H9 (cell line): ENCODE measurements around the gene ISM2. TPM values are rescaled to one million over a fixed set of nuclear protein-coding genes. Genes with fewer than 3 reads are reported as not detected.

Experiments used
- DNase-seq: peaks from one replicate; pipeline ENCODE4 v3.0.0-alpha.2; 2017
- H2AFZ ChIP-seq: one replicate; pipeline ENCODE4 v1.6.1; 2013; ENCODE audit warnings: mild to moderate bottlenecking, low read length, control low read depth, moderate library complexity
- H2AK5ac ChIP-seq: 2 replicates; pipeline ENCODE4 v1.6.1; 2013; ENCODE audit warnings: low read length, control low read depth, mixed read lengths; ENCODE audit not compliant: insufficient read length
- H2BK120ac ChIP-seq: one replicate; pipeline ENCODE4 v1.6.1; 2013; ENCODE audit warnings: low read depth, mild to moderate bottlenecking, low read length, control low read depth, inconsistent platforms; ENCODE audit not compliant: poor library complexity, severe bottlenecking
- H2BK12ac ChIP-seq: 2 replicates; pipeline ENCODE4 v1.6.1; 2013; ENCODE audit warnings: low read length, control low read depth, mixed read lengths, low read depth; ENCODE audit not compliant: insufficient read length
- H2BK15ac ChIP-seq: 2 replicates; pipeline ENCODE4 v1.6.1; 2013; ENCODE audit warnings: low read depth, low read length, control low read depth
- H2BK20ac ChIP-seq: one replicate; pipeline ENCODE4 v1.6.1; 2013; ENCODE audit warnings: low read depth, mild to moderate bottlenecking, low read length, control low read depth, inconsistent platforms; ENCODE audit not compliant: poor library complexity, severe bottlenecking
- H2BK5ac ChIP-seq: 2 replicates; pipeline ENCODE4 v1.6.1; 2013; ENCODE audit warnings: low read length, control low read depth, mixed read lengths; ENCODE audit not compliant: insufficient read length
- H3K14ac ChIP-seq: 2 replicates; pipeline ENCODE4 v1.6.1; 2013; ENCODE audit warnings: low read length, control low read depth; ENCODE audit not compliant: insufficient read depth
- H3K18ac ChIP-seq: 2 replicates; pipeline ENCODE4 v1.6.1; 2013; ENCODE audit warnings: low read depth, mild to moderate bottlenecking, mixed read lengths, low read length, control low read depth; ENCODE audit not compliant: insufficient read length
- H3K23ac ChIP-seq: 2 replicates; pipeline ENCODE4 v1.6.1; 2013; ENCODE audit warnings: low read length, control low read depth, mixed read lengths, low read depth; ENCODE audit not compliant: insufficient read length
- H3K23me2 ChIP-seq: 2 replicates; pipeline ENCODE4 v1.6.1; 2013; ENCODE audit warnings: low read depth, mild to moderate bottlenecking, mixed read lengths, low read length, control low read depth; ENCODE audit not compliant: insufficient read length, poor library complexity, severe bottlenecking
- H3K27ac ChIP-seq: 2 replicates; pipeline ENCODE4 v1.5.1; 2013; ENCODE audit warnings: low read length, control low read depth, mixed read lengths, low read depth; ENCODE audit not compliant: insufficient read length
- H3K27me3 ChIP-seq: 2 replicates; pipeline ENCODE4 v1.6.1; 2013; ENCODE audit warnings: low read length, control low read depth, inconsistent platforms; ENCODE audit not compliant: insufficient read depth
- H3K4ac ChIP-seq: 2 replicates; pipeline ENCODE4 v1.6.1; 2013; ENCODE audit warnings: low read depth, mild to moderate bottlenecking, control low read depth, inconsistent platforms, low read length, moderate library complexity
- H3K4me1 ChIP-seq: 2 replicates; pipeline ENCODE4 v1.6.1; 2013; ENCODE audit warnings: low read length, control low read depth, inconsistent platforms; ENCODE audit not compliant: insufficient read depth
- H3K4me2 ChIP-seq: 2 replicates; pipeline ENCODE4 v1.6.1; 2013; ENCODE audit warnings: low read length, control low read depth, mixed read lengths; ENCODE audit not compliant: insufficient read length, insufficient read depth
- H3K56ac ChIP-seq: 2 replicates; pipeline ENCODE4 v1.6.1; 2013; ENCODE audit warnings: low read depth, mild to moderate bottlenecking, mixed read lengths, low read length, control low read depth; ENCODE audit not compliant: insufficient read length
- H3K79me1 ChIP-seq: 2 replicates; pipeline ENCODE4 v1.6.1; 2013; ENCODE audit warnings: low read depth, mild to moderate bottlenecking, moderate library complexity, low read length, control low read depth, inconsistent platforms; ENCODE audit not compliant: insufficient read depth, poor library complexity, severe bottlenecking
- H3K79me2 ChIP-seq: 2 replicates; pipeline ENCODE4 v1.6.1; 2013; ENCODE audit warnings: low read length, control low read depth, inconsistent platforms; ENCODE audit not compliant: insufficient read depth
- H3K9ac ChIP-seq: 2 replicates; pipeline ENCODE4 v1.6.1; 2013; ENCODE audit warnings: low read length, control low read depth, mixed read lengths; ENCODE audit not compliant: insufficient read length; ENCODE audit errors: extremely low read depth
- H3K9me3 ChIP-seq: one replicate; pipeline ENCODE4 v1.6.1; 2013; ENCODE audit warnings: low read depth, low read length, inconsistent platforms; ENCODE audit not compliant: control insufficient read depth
- H3T11ph ChIP-seq: one replicate; pipeline ENCODE4 v1.6.1; 2013; ENCODE audit warnings: mild to moderate bottlenecking, low read length, control low read depth, inconsistent platforms
- H4K20me1 ChIP-seq: one replicate; pipeline ENCODE4 v1.6.1; 2013; ENCODE audit not compliant: control insufficient read depth, insufficient read length, insufficient read depth
- H4K5ac ChIP-seq: 2 replicates; pipeline ENCODE4 v1.6.1; 2013; ENCODE audit warnings: low read depth, mild to moderate bottlenecking, mixed read lengths, low read length, control low read depth; ENCODE audit not compliant: insufficient read length
- H4K8ac ChIP-seq: replicated peaks from 2 replicates; pipeline ENCODE4 v1.6.1; 2013; ENCODE audit warnings: low read length, control low read depth, mixed read lengths, low read depth; ENCODE audit not compliant: insufficient read length
- H4K91ac ChIP-seq: 2 replicates; pipeline ENCODE4 v1.6.1; 2013; ENCODE audit warnings: low read depth, mild to moderate bottlenecking, moderate library complexity, mixed read lengths, low read length, control low read depth; ENCODE audit not compliant: insufficient read length
- H3K27ac Mint-ChIP-seq, 3 experiments: 2 replicates in 2 of 3; 3 replicates in 1 of 3; pipeline ENCODE4 v1.8.0; 2020 to 2021; ENCODE audit warnings: mixed read lengths in 3 of 3, mild to moderate bottlenecking in 1 of 3, moderate library complexity in 1 of 3
- H3K27me3 Mint-ChIP-seq: 2 replicates; pipeline ENCODE4 v1.8.0; 2021; ENCODE audit warnings: low read depth, mild to moderate bottlenecking, moderate library complexity, mixed read lengths
- H3K36me3 Mint-ChIP-seq, 3 experiments: 2 replicates in 2 of 3; 3 replicates in 1 of 3; pipeline ENCODE4 v1.8.0; 2020 to 2021; ENCODE audit warnings: low read depth in 3 of 3, mixed read lengths in 3 of 3; ENCODE audit not compliant: insufficient read depth in 1 of 3
- H3K4me1 Mint-ChIP-seq, 2 experiments: 2 replicates each; pipeline ENCODE4 v1.8.0; 2020; ENCODE audit warnings: mixed read lengths in 2 of 2
- H3K4me3 Mint-ChIP-seq, 2 experiments: 2 replicates in 1 of 2; 3 replicates in 1 of 2; pipeline ENCODE4 v1.8.0; 2020 to 2021; ENCODE audit warnings: mild to moderate bottlenecking in 2 of 2, mixed read lengths in 2 of 2, moderate library complexity in 1 of 2
- H3K9me3 Mint-ChIP-seq, 2 experiments: 2 replicates in 1 of 2; 3 replicates in 1 of 2; pipeline ENCODE4 v1.8.0; 2020; ENCODE audit warnings: mild to moderate bottlenecking in 2 of 2, mixed read lengths in 2 of 2, moderate library complexity in 1 of 2
- CTCF ChIP-seq: fragments of 200-600 bp; sonication (generic); conservative IDR thresholded peaks from 3 replicates; pipeline ENCODE4 v1.8.0; 2021; ENCODE audit warnings: antibody characterized with exemption, mild to moderate bottlenecking
- WGBS: extraction: QIAGEN DNeasy Blood & Tissue Kit; methylation state at CpG from one replicate; pipeline ENCODE4 v1.1.7; 2013; ENCODE audit warnings: missing lambda C conversion rate, low lambda C conversion rate, mixed read lengths; ENCODE audit not compliant: insufficient read length; ENCODE audit errors: extremely low coverage; 5-methylcytosine and 5-hydroxymethylcytosine counted together
- total RNA-seq: library from RNA; stranded (reverse); gene quantifications from 2 replicates; pipeline ENCODE4 v1.2.1, GENCODE V29; 2021

The ISM2 gene
- total RNA-seq, 1 experiment from 2014 or later, result 0.39 TPM

GRCh38 chr14:77485901-77486678 is 12.5 kb downstream of the ISM2 start:
- Histone ChIP-seq H3K4me2 (no peak overlapping the region), H4K8ac (no peak overlapping the region), H3K4me1 (no peaks in the 10 kb centered on the region), H2BK5ac (no peak overlapping the region), H3K79me1 (no peaks in the 10 kb centered on the region), H3K9me3 (no peaks in the 10 kb centered on the region), H4K91ac (no peak overlapping the region), H3K56ac (no peak overlapping the region), H3K9ac (no peak overlapping the region), H2BK12ac (no peak overlapping the region), H2BK20ac (no peak overlapping the region), H4K20me1 (no peaks in the 10 kb centered on the region), H3K14ac (no peak overlapping the region), H3K18ac (no peak overlapping the region), H2BK120ac (no peak overlapping the region), H3K23me2 (no peaks in the 10 kb centered on the region), H4K5ac (no peak overlapping the region), H2BK15ac (no peak overlapping the region), H3K27me3 (no peaks in the 10 kb centered on the region), H2AK5ac (no peak overlapping the region), H3K79me2 (no peaks in the 10 kb centered on the region), H3K4ac (no peak overlapping the region), H3T11ph (no peak overlapping the region), H3K27ac (no peak overlapping the region), H3K23ac (no peak overlapping the region), H2AFZ (no peak overlapping the region)
- Mint-ChIP-seq H3K27me3 (peaks cover 2% of the 10 kb centered on the region; the same call in 1 of the 2 replicates), H3K4me1 (peaks cover 0 to 3% of the 10 kb centered on the region in 2 experiments; a peak in 1 of 4 replicates), H3K9me3 (no peaks in the 10 kb centered on the region), H3K27ac (no peak overlapping the region; a peak in 1 of 7 replicates), H3K36me3 (no peaks in the 10 kb centered on the region; a peak in 1 of 7 replicates), H3K4me3 (no peak overlapping the region)
- DNase-seq, result no peak
- no peak for TF ChIP-seq CTCF
- WGBS, result no CpG with 5 or more reads among the region's 7 CpGs
